ENCODE results near the gene TM9SF1. TPM values are rescaled to one million over a fixed set of nuclear protein-coding genes. Genes with fewer than 3 reads are reported as not detected.

The TM9SF1 gene
- total and polyA plus RNA-seq, 2 of the 13 experiments (the other 11 are each of a cell fraction or from before 2014, with no cell fraction given): 83.2 to 110 TPM

DNA sequence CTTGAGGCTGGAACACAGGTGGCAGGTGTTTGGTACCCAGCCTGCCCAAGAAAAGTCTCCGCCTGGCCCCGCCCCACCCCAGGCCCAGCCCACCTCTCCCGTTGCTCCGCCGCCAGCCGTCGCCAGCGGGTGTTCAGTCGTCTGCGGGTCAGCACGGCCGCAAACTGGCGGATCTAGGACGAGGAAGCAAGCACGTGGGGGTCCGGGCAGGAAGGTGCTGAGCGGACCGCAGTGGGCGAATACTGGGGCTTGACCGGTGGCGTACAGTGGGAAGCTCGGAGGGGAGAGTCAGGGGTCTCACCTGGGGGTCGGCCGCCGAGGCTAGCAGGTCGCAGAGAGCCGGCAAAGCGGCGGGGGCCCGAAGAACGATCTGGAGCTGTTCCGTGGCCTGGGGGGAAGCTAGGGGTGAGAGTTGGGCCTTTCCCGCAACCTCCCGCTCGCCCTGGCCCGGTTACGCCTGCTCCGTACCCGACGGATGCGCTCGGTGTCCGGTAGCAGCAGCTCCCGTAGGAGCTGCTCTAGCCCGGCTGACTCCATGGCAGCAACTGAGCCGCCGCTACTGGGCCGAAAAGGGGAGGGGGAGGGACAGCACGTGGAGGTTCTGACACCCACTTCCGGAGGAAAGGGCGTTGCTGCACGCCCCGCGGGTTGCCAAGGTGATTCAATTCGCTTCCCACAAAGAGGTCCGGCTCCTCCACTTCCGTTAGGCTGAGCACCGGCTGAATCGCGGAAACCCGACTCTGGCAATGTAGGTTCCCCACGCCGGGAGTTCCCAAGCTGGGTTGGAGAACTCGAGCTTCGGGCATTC lies 6.8 kb downstream of the TM9SF1 start, which contains the start of gene IPO4 (continued):
- TF ChIP-seq NR2F6 (IDR thresholded peaks at IDR 0.05): no peak; the same call in 1 of the 2 replicates
- TF ChIP-seq NR2F6 (CRISPR knock-in tag; IDR thresholded peaks at IDR 0.05): peak; percentile 86; the same call in 1 of the 2 replicates
- TF ChIP-seq, protein P1, sequence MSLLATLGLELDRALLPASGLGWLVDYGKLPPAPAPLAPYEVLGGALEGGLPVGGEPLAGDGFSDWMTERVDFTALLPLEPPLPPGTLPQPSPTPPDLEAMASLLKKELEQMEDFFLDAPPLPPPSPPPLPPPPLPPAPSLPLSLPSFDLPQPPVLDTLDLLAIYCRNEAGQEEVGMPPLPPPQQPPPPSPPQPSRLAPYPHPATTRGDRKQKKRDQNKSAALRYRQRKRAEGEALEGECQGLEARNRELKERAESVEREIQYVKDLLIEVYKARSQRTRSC (CRISPR knock-in tag; IDR thresholded peaks at IDR 0.05; ENCODE audit: low read depth): no peak; the same call in 1 of the 2 replicates
- peak; percentile 87 for TF ChIP-seq ZZZ3 (CRISPR knock-in tag; IDR thresholded peaks at IDR 0.05; ENCODE audit: borderline replicate concordance)
- TF ChIP-seq SIN3B (IDR thresholded peaks at IDR 0.05; ENCODE audit: low read length): peak; percentile 98
- 0 out of 2 replicates have a peak, but pooled peaks have one; percentile 82 for TF ChIP-seq ZNF720 (CRISPR knock-in tag; IDR thresholded peaks at IDR 0.05)
- TF ChIP-seq ZNF17 (CRISPR knock-in tag; IDR thresholded peaks at IDR 0.05): no peak
- peak; percentile 29; the same call in 1 of the 2 replicates for TF ChIP-seq RARG (CRISPR knock-in tag; IDR thresholded peaks at IDR 0.05; ENCODE audit: low read depth)
- no peak for TF ChIP-seq NONO (IDR thresholded peaks at IDR 0.05)
- TF ChIP-seq NONO (CRISPR knock-in tag; conservative IDR thresholded peaks at IDR 0.05): no peak
- no peak for TF ChIP-seq TRIM24 (CRISPR knock-in tag; IDR thresholded peaks at IDR 0.05)
- TF ChIP-seq CEBPB (IDR thresholded peaks at IDR 0.05; ENCODE audit: borderline replicate concordance, low read depth, low read length): no peak
- TF ChIP-seq ZNF101 (CRISPR knock-in tag; IDR thresholded peaks at IDR 0.05; ENCODE audit: borderline replicate concordance, low read depth): peak; percentile 92; the same call in 1 of the 2 replicates
- TF ChIP-seq, protein P2, sequence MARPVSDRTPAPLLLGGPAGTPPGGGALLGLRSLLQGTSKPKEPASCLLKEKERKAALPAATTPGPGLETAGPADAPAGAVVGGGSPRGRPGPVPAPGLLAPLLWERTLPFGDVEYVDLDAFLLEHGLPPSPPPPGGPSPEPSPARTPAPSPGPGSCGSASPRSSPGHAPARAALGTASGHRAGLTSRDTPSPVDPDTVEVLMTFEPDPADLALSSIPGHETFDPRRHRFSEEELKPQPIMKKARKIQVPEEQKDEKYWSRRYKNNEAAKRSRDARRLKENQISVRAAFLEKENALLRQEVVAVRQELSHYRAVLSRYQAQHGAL (CRISPR knock-in tag; IDR thresholded peaks at IDR 0.05; ENCODE audit: not compliant biosample characterization): peak; percentile 85
- TF ChIP-seq, protein P3, sequence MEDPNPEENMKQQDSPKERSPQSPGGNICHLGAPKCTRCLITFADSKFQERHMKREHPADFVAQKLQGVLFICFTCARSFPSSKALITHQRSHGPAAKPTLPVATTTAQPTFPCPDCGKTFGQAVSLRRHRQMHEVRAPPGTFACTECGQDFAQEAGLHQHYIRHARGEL (CRISPR knock-in tag; IDR thresholded peaks at IDR 0.05): peak; percentile 92
- TF ChIP-seq, protein P4, sequence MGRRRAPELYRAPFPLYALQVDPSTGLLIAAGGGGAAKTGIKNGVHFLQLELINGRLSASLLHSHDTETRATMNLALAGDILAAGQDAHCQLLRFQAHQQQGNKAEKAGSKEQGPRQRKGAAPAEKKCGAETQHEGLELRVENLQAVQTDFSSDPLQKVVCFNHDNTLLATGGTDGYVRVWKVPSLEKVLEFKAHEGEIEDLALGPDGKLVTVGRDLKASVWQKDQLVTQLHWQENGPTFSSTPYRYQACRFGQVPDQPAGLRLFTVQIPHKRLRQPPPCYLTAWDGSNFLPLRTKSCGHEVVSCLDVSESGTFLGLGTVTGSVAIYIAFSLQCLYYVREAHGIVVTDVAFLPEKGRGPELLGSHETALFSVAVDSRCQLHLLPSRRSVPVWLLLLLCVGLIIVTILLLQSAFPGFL (CRISPR knock-in tag; IDR thresholded peaks at IDR 0.05): no peak; the same call in 1 of the 2 replicates
- TF ChIP-seq POLR2A (IDR thresholded peaks at IDR 0.05; ENCODE audit: insufficient read depth in 1 of 2, low read depth in 2 of 2, low read length in 2 of 2): peak in 1 of 2 experiments; percentile 98; a peak in 2 of 4 replicates
- peak; percentile 97 for TF ChIP-seq MAZ (IDR thresholded peaks at IDR 0.05; ENCODE audit: borderline replicate concordance, low read depth, low read length)
- TF ChIP-seq MAZ (CRISPR knock-in tag; IDR thresholded peaks at IDR 0.05; ENCODE audit: low read depth): peak; percentile 100
